HG02870 (cell line): ENCODE data around the gene MPZ.

Experiments used
- ATAC-seq: cut with Tn5 transposase; IDR thresholded peaks from one replicate; pipeline ENCODE4 v1.9.1; 2021; ENCODE audit warnings: mild to moderate bottlenecking, moderate library complexity; ENCODE audit not compliant: unreplicated experiment

Gene MPZ

GRCh38 chr1:161304927-161305866, 4.6 kb downstream of the MPZ start:
- no peak for ATAC-seq

- no peak for ATAC-seq
Measured at GRCh38 chr1:161300478-161300877, 9.3 kb downstream of the MPZ start.

- no peak for ATAC-seq
Measured at GRCh38 chr1:161299347-161299746, 10.4 kb downstream of the MPZ start.

- no peak for ATAC-seq
Measured at GRCh38 chr1:161298116-161298515, 11.7 kb downstream of the MPZ start.

GRCh38 chr1:161297415-161297814, 12.4 kb downstream of the MPZ start:
- no peak for ATAC-seq

GRCh38 chr1:161290779-161291178, 19.0 kb downstream of the MPZ start:
- no peak for ATAC-seq

GRCh38 chr1:161287482-161288054, 22.2 kb downstream of the MPZ start:
- no peak for ATAC-seq

- ATAC-seq = no peak
Measured at GRCh38 chr1:161285521-161285920, 24.2 kb downstream of the MPZ start.

GRCh38 chr1:161285113-161285512, 24.7 kb downstream of the MPZ start:
- no peak for ATAC-seq

- no peak for ATAC-seq
Measured at GRCh38 chr1:161282991-161283390, 26.8 kb downstream of the MPZ start.

- ATAC-seq = no peak
Measured at GRCh38 chr1:161274874-161275273, 34.9 kb downstream of the MPZ start.

GRCh38 chr1:161273402-161273801, 36.4 kb downstream of the MPZ start:
- ATAC-seq = no peak

- no peak for ATAC-seq
Measured at GRCh38 chr1:161267321-161267720, 42.4 kb downstream of the MPZ start.

GRCh38 chr1:161266836-161267235, 42.9 kb downstream of the MPZ start:
- no peak for ATAC-seq

GRCh38 chr1:161266202-161266601, 43.6 kb downstream of the MPZ start:
- no peak for ATAC-seq

- ATAC-seq = no peak
Measured at GRCh38 chr1:161265305-161265704, 44.5 kb downstream of the MPZ start.

- no peak for ATAC-seq
Measured at GRCh38 chr1:161261261-161262235, 48.2 kb downstream of the MPZ start.

- ATAC-seq = no peak
Measured at GRCh38 chr1:161260376-161261260, 49.1 kb downstream of the MPZ start.

GRCh38 chr1:161259765-161260164, 50.0 kb downstream of the MPZ start:
- ATAC-seq = no peak

- no peak for ATAC-seq
Measured at GRCh38 chr1:161259345-161259702, 50.4 kb downstream of the MPZ start.
